Peyer's patch (tissue), 4 donors: Measurements from ENCODE around the gene PRPS1L1. TPM values are rescaled to one million over a fixed set of nuclear protein-coding genes. Genes with fewer than 3 reads are reported as not detected.

Experiments used
- DNase-seq, 3 donors: peaks; one replicate each; pipeline ENCODE4 v3.0.0-alpha.2; 2017 to 2019
- H3K27ac ChIP-seq, 4 donors: fragments of 200-600 bp; sonication (generic); one replicate each; pipeline ENCODE4 v1.5.1; 2016 to 2019
- H3K27me3 ChIP-seq, 2 donors: fragments of 200-600 bp; sonication (generic); one replicate each; pipeline ENCODE4 v1.5.1; 2019
- H3K36me3 ChIP-seq, 3 donors: fragments of 200-600 bp; sonication (generic); one replicate each; pipeline ENCODE4 v1.5.1; 2016 to 2019
- H3K4me1 ChIP-seq, 4 donors: fragments of 200-600 bp; sonication (generic); one replicate each; pipeline ENCODE4 v1.5.1; 2016 to 2019
- H3K4me3 ChIP-seq, 4 donors: fragments of 200-600 bp; sonication (generic); 1 replicate in 3 of 4; 2 replicates in 1 of 4; pipeline ENCODE4 v1.5.1; 2016 to 2019; ENCODE audit warnings: mild to moderate bottlenecking in 1 of 4
- H3K9me3 ChIP-seq, 4 donors: fragments of 200-600 bp; sonication (generic); one replicate each; pipeline ENCODE4 v1.5.1; 2016 to 2019; ENCODE audit warnings: mild to moderate bottlenecking in 1 of 4
- CTCF ChIP-seq, 6 experiments: fragments of 450-650 bp in 4 of 6; fragments of 200-600 bp in 2 of 6; sonication (generic) in 1 of 6; IDR thresholded peaks; one replicate each; pipeline ENCODE4 v1.5.1; 2017 to 2019; ENCODE audit warnings: antibody characterized with exemption in 6 of 6, mild to moderate bottlenecking in 3 of 6, moderate library complexity in 1 of 6
- POLR2A ChIP-seq, 2 donors: fragments of 450-650 bp; IDR thresholded peaks; one replicate each; pipeline ENCODE4 v1.5.1; 2017; ENCODE audit warnings: antibody characterized with exemption in 2 of 2, mild to moderate bottlenecking in 2 of 2, moderate library complexity in 2 of 2
- total RNA-seq, 4 donors: library from RNA; depleted of rRNA; stranded (reverse); fragments of >200 nt; gene quantifications; one replicate each; pipeline ENCODE4 v1.1.0, GENCODE V29; 2016

The PRPS1L1 gene
- total RNA-seq, 4 donors from 2014 or later: not detected

GRCh38 chr7:17996040-17996439, 31.6 kb downstream of the PRPS1L1 start:
- DNase-seq: no peak
- no peaks in the 10 kb centered on the region for H3K36me3 ChIP-seq
- H3K27me3 ChIP-seq: no peaks in the 10 kb centered on the region
- TF ChIP-seq CTCF (IDR thresholded peaks at IDR 0.05): no peak
- no peak for TF ChIP-seq POLR2A (IDR thresholded peaks at IDR 0.05)
- no peak overlapping the region for H3K27ac ChIP-seq
- no peaks in the 10 kb centered on the region for H3K4me1 ChIP-seq
- H3K9me3 ChIP-seq: no peaks in the 10 kb centered on the region
- no peak overlapping the region for H3K4me3 ChIP-seq

- H3K4me1 ChIP-seq: no peaks in the 10 kb centered on the region
- H3K4me3 ChIP-seq: no peak overlapping the region
- no peaks in the 10 kb centered on the region for H3K36me3 ChIP-seq
- no peaks in the 10 kb centered on the region for H3K27me3 ChIP-seq
- H3K27ac ChIP-seq: no peak overlapping the region
- DNase-seq: no peak
- TF ChIP-seq POLR2A (IDR thresholded peaks at IDR 0.05): no peak
- no peak for TF ChIP-seq CTCF (IDR thresholded peaks at IDR 0.05)
- H3K9me3 ChIP-seq: no peaks in the 10 kb centered on the region
These were observed 33.4 kb downstream of the PRPS1L1 start for GRCh38 chr7:17994079-17994850.

- TF ChIP-seq CTCF (IDR thresholded peaks at IDR 0.05) (peak in 3 of 6 experiments; percentile 10 to 40 (median 36)), POLR2A (IDR thresholded peaks at IDR 0.05) (no peak)
- no peaks in the 10 kb centered on the region for H3K4me1 ChIP-seq
- no peaks in the 10 kb centered on the region for H3K9me3 ChIP-seq
- H3K4me3 ChIP-seq: no peak overlapping the region
- no peak for DNase-seq
- H3K36me3 ChIP-seq: no peaks in the 10 kb centered on the region
- no peaks in the 10 kb centered on the region for H3K27me3 ChIP-seq
- no peak overlapping the region for H3K27ac ChIP-seq
These were observed 35.6 kb downstream of the PRPS1L1 start for GRCh38 chr7:17991866-17992648.

- no peak for TF ChIP-seq POLR2A (IDR thresholded peaks at IDR 0.05)
- no peak for TF ChIP-seq CTCF (IDR thresholded peaks at IDR 0.05)
- Histone ChIP-seq H3K4me3 (no peak overlapping the region), H3K36me3 (no peaks in the 10 kb centered on the region), H3K4me1 (peaks cover 0 to 6% (median 0%) of the 10 kb centered on the region in 4 donors), H3K27me3 (no peaks in the 10 kb centered on the region), H3K9me3 (no peaks in the 10 kb centered on the region), H3K27ac (no peak overlapping the region)
- no peak for DNase-seq
These were observed 36.9 kb downstream of the PRPS1L1 start for GRCh38 chr7:17990761-17991160.

- peaks cover 0 to 11% (median 0%) of the 10 kb centered on the region in 4 donors for H3K4me1 ChIP-seq
- TF ChIP-seq POLR2A (IDR thresholded peaks at IDR 0.05): no peak
- TF ChIP-seq CTCF (IDR thresholded peaks at IDR 0.05): peak in 2 of 6 experiments; percentile 8 to 28
- no peaks in the 10 kb centered on the region for H3K36me3 ChIP-seq
- no peaks in the 10 kb centered on the region for H3K27me3 ChIP-seq
- DNase-seq: peak in 1 of 3 donors; percentile 67
- H3K27ac ChIP-seq: no peak overlapping the region
- no peaks in the 10 kb centered on the region for H3K9me3 ChIP-seq
- no peak overlapping the region for H3K4me3 ChIP-seq
These were observed 38.1 kb downstream of the PRPS1L1 start for GRCh38 chr7:17989546-17989945.
